GM08714 (cell line): ENCODE data around the gene EFNB2.

ENCODE experiments used
- H3K4me3 ChIP-seq: fragments of 200-500 bp; sonication (Bioruptor generic); 2 replicates; pipeline ENCODE4 v1.5.1; 2014; ENCODE audit warnings: mild to moderate bottlenecking, low read length, inconsistent platforms
- ZNF274 ChIP-seq: IDR thresholded peaks from 2 replicates; pipeline ENCODE4 v1.6.1; 2012; ENCODE audit warnings: mild to moderate bottlenecking, low read depth, low read length

EFNB2 gene, protein sequence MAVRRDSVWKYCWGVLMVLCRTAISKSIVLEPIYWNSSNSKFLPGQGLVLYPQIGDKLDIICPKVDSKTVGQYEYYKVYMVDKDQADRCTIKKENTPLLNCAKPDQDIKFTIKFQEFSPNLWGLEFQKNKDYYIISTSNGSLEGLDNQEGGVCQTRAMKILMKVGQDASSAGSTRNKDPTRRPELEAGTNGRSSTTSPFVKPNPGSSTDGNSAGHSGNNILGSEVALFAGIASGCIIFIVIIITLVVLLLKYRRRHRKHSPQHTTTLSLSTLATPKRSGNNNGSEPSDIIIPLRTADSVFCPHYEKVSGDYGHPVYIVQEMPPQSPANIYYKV

DNA sequence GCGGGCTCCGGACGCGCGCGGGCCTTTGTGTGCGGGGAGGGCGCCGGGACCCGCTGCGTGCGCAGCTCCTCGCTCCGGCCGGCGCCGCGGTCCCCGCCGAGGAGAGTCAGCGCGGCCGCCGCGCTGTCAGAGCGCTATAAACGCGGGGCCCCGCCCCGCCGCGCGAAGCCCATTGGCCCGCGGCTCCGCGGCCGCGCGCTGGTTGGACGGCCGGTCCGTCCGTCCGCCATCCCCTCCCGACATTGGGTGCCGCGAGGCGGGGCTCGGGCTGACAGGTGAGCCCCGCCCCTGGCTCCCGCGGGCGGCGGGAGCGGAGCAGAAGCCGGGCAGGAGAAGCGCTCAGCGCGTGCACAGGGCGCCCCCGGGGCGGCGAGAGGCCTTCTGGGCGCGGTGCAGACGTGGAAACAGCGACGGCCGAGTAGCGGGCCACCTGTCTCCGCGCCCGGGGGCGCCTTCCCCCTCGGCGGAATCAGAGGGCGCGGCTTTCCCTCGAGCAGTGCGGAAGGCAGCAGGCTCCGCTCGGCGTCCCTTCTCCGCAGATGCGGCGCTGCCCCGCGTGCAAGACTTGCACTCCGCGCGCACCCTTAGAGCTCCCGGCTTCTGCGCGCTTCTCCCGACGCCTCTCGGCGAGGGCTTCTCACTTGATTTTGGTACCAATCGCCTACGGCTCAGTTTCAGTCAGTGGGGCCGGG, at the start of gene EFNB2:
Gene EFNB2, minus strand, starts transcription at position 111 of the 692 bp plus-strand sequence. CDS start 698 bp downstream, outside the sequence.
- peak within 1 kb of the TSS; percentile 75 for H3K4me3 ChIP-seq

DNA sequence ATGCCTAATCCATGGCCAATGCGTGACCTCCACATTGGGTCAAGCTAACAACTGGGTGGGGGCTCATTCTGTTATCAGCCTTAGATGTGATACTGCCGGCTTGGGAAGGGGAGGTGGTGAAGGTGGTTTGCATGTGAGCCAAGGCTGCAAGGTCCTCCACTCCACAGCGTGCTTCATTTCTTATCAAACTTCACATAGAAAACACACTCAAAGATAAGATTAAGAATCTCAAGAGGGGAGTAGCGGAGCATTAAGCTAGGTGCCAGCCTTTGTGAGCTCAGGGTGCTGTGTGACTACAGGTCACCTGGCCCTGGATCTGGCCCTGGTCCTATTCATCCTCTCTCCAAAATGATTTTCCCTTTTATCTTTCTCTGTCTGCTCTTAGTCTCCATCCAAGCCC, 45.8 kb upstream of the EFNB2 start:
- no peak for TF ChIP-seq ZNF274
- H3K4me3 ChIP-seq, result no peak overlapping the region

More for the DNA sequence above, at the start of gene EFNB2:
- TF ChIP-seq ZNF274, result no peak

DNA sequence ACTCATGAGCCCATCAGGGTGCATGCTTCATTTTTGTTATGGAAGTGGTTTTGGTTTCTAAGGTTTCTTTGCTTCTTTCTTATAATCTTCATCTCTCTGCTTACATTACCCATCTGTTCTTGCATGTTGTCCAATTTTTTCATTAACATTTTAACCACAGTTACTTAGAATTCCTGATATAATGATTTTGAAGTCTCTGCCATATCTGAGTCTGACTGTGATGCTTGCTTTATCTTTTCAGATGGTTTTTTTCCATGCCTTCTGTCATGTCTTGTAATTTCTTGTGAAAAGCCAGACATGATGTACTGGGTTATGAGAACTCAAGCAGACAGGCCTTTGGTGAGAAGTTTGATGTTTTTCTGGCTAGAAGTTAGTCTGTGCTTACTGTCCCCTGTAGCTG, 40.4 kb upstream of the EFNB2 start:
- H3K4me3 ChIP-seq, result no peak overlapping the region
- no peak for TF ChIP-seq ZNF274

DNA sequence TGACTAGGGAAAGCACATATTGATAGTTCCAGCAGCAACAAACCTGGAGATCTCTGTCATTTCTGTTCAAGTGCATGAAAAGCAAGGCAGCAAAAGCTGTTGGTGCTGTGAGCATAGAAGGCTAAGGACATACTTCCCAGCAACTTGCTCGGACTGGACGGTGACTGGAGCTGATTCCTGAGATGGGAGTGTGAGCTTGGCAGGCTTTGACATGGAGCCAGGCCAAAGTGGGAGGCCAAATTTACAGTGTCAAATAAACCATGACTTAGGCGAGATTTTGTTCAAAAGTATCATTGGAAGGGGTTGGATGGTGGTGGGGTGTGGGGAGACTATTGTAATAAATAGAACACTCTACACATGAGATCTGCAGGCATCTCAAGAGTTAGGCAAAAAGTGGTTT, 38.4 kb upstream of the EFNB2 start:
- TF ChIP-seq ZNF274, result no peak
- H3K4me3 ChIP-seq, result no peak overlapping the region

DNA sequence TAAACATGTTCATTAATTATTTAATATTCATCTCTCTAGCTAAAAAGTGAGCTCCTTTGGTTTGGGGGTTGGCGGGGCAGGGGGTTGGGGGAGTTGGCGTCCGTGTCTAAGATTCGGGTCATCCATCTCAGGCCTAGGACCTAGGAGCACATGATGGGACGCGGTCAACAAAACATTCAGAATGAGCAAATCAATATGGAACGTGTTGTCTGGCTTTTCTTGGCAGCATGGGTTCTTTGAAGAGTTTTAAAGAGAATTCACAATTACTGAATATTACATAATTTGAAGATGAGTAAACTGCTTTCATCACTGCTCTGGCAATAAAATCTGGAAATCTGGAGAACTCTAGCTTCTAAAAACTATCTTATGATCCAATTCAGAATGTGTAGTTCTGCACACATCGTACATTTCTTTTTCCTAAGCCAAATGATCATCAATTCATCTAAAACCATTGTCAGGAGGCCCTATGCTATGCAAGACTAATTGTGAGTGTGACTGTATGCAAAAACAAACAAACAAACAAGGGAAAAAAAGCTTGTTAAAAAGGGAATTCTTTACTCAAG, 37.9 kb upstream of the EFNB2 start:
- H3K4me3 ChIP-seq, result no peak overlapping the region
- TF ChIP-seq ZNF274, result no peak

DNA sequence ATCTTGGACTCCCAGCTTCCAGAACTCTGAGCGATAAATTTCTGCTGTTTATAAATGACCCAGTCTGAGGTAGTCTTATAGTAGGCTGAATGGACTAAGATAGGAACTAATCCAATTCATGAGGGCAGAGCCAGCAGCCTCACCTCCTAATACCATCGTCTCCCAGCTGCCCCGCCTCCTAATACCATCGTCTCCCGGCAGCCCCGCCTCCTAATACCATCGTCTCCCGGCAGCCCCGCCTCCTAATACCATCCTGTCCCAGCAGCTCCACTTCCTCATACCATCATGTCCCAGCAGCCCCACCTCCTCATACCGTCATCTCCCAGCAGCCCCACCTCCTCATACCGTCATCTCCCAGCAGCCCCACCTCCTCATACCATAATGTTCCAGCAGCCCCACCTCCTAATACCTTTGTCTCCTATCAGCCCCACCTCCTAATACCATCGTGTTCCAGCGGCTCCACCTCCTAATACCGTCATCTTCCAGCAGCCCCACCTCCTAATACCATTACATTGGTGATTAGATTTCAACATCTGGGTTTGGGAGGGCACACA, 34.9 kb upstream of the EFNB2 start:
- TF ChIP-seq ZNF274, result no peak
- no peak overlapping the region for H3K4me3 ChIP-seq

DNA sequence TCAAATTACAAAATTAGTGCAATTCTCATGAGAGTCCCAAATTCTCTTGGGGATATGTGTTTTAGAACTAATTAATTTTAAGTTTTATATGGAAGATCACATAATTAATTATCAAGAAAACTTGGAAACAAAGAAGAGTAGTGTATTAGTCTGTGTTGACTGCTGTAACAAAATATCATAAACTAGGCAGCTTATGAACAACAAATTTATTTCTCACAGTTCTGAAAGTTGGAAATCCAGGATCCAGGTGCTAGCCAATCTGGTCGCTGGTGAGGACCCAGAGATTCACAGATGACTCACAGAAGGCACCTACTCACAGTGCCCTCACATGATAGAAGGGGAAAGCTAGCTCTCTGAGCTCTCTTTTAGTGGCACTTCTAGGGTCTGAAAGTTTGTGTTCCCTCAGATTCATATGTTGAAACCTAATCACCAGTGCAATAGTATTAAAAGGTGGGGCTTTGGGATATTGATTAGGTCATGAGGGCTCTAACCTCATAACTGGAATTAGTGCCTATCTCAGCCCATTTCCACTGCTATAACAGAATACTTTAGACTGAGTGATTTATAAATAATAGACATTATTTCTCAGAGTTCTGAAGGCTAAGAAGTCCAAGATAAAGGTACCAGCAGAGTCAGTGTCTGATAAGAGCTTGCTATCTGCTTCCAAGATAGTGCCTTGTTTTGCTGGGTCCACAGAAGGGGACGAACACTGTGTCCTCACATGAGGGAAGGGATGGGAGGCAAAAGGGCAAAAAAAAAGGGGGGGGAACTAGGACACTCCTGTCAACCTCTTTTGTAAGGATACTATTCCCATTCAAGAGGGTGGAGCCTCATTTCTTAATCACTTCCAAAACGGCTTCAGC, 34.0 kb upstream of the EFNB2 start:
- no peak for TF ChIP-seq ZNF274
- H3K4me3 ChIP-seq, result no peak overlapping the region

DNA sequence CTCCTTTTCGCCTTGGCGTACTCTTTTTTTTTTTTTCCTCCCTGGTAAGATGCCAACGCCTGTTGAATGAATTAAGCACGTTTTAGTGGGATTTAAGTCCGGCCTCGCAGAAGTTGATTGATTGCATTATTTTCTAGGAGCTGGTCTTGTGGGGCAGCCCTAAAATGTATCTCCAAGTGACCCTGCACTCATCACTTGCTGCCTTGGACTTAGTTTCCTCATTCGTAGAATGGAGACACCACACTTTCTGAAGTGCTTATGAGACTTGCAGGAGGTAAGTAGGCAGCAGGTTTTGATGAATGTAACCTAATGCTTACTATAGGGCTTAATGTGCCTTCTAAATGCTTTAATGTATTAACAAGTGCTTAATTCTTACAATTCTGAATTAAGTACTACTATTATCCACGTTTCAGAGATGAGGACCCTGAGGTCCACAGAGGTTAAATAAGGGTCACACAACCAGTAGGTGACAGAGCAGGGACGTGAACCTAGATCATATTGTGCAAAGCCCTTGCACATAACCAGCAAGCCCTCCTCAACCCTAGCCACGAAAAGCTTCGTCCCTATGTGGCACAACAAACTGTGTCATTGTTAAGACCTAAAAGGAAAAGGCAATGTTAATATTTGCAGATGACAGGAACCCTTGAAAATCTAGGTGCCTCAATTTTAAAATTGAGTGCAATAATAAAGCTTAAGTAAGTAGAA, 33.0 kb upstream of the EFNB2 start:
- TF ChIP-seq ZNF274, result no peak
- H3K4me3 ChIP-seq, result peak overlapping the region; percentile 76

DNA sequence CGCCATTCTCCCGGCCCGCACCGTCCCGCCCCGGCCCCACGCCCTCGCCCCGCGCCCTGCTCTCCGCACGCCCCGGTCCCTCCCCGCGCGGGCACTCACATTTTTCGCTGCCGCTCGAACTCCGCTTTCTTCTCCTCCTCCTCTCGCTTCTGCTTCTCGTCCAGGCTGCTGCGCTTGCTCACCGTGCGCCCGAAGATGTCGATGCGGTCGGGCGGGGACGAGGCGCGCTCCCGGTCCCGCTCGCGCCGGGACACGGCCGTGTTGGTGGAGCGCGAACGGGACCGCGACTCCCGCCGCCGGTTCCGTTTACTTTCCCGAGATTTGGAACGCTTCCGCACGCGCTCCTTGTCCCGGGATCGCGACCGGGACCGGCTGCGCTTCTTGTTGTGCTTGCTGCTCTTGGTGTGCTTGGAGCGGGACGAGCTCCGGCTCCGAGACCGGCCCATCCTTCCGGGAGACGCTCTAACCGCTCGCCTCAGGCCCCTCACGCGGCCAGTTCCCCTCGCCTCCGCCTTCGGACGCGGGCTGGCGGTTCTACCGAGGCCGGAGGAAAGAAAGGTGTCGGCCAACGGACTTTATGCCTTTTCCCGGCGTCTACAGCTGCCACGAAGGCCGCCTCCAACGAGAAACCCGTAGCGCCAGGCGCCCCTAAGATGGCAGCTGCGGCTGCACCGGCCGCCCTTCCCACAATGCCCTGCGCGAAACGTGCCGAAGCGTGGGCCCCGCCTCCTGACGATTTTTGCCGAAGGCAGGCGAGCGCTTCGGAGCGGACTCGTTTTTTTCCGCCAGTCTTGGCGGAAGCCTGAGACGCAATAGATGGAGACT, 32.2 kb upstream of the EFNB2 start, which contains the start of gene ARGLU1:
Gene ARGLU1, minus strand, starts transcription at position 664 of the 825 bp plus-strand sequence. Its CDS starts 218 bp downstream, at position 446.
- no peak for TF ChIP-seq ZNF274

DNA sequence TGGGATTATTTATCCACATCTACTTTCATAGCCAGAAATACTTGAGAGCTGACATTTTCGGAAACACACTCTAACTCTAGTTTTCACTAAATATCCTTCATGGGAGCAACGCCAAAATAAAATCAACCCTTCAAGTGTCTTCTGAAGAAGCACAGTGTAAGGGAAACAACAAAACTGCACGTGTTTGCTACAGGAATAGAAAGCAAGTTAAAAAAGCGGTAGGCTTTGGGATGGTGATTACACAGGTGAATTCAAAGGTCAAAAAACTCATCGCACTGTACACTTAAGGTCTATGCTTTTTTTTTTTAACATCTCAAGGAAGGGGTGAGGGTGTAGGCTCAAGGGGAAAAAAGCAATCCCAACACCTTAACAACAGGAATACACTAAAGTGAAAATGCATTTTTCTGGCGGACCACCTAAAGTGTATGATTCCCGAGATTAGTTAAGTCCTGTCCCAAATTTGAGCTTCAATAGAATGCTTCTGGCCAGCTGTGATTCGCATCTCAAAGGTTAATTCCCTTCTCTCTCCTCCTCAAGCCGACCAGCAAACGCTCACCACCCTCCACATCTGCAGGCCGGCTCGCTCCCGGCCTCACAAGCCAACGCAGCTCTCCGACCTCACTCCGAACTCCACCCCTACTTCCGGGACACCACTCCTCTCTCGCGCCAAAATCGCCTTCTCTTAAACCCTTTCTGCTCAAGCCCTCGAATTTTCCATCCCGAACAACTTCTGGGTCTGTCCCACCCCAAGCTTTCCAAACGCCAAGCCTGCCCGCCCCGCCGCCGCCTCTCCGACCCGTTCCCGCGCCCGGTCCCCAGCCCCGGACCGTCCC, 31.4 kb upstream of the EFNB2 start:
- no peak for TF ChIP-seq ZNF274
- peak overlapping the region; percentile 76 for H3K4me3 ChIP-seq

More for the DNA sequence above, 32.2 kb upstream of the EFNB2 start, which contains the start of gene ARGLU1:
- peak within 1 kb of the TSS; percentile 76 for H3K4me3 ChIP-seq

DNA sequence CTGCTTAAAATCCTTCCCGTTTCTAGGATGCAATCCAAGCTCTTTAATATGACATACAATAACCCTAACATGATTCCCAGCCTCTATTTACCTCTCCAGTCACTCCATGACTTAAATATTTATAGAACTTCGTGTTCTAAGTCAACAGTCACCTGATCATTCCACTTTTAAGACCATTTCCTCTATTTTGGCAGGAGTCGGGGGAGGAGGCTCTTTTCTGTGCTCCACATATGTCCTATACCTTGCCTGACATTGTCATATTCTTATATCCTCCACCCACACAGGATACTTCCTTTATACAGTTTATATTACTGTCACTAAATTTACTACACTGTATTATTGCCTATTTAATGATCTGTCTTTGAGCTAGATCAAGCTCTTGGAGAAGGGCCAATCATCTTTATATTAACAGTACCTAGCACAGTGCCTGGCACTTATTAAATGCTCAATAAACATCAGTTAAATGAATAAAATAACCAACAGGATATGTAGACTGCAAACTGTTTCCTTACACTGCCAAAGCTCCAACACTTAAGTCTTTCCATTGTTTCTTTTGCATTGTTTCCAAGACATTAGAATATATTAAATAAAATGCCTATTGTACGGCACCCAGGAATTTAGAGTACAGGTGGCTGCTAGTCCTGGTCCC, 29.8 kb upstream of the EFNB2 start:
- no peak for TF ChIP-seq ZNF274
- peak overlapping the region; percentile 35; the same call in 1 of the 2 replicates for H3K4me3 ChIP-seq
